MG63 (cell line): Measurements from ENCODE around the gene FAAP100. TPM values are rescaled to one million over a fixed set of nuclear protein-coding genes. Genes with fewer than 3 reads are reported as not detected.

Experiments
- DNase-seq: peaks from one replicate; pipeline ENCODE4 v3.0.0-alpha.2; 2020
- H3K27me3 ChIP-seq: fragments of 250-450 bp; sonication (Bioruptor Pico); 2 replicates; pipeline ENCODE4 v1.5.1; 2020; ENCODE audit warnings: mild to moderate bottlenecking, moderate library complexity
- H3K36me3 ChIP-seq: fragments of 250-450 bp; sonication (Bioruptor Pico); 2 replicates; pipeline ENCODE4 v1.5.1; 2020; ENCODE audit warnings: mild to moderate bottlenecking, moderate library complexity
- H3K4me3 ChIP-seq: fragments of 250-450 bp; sonication (Bioruptor Pico); 2 replicates; pipeline ENCODE4 v1.5.1; 2020; ENCODE audit warnings: mild to moderate bottlenecking, moderate library complexity
- H3K9me3 ChIP-seq: fragments of 250-450 bp; sonication (Bioruptor Pico); 2 replicates; pipeline ENCODE4 v1.5.1; 2020; ENCODE audit warnings: mild to moderate bottlenecking, moderate library complexity
- total RNA-seq: library from RNA; depleted of rRNA; stranded (reverse); fragments of >200 nt; shearing (Covaris generic); gene quantifications from 2 replicates; pipeline ENCODE4 v1.2.3, GENCODE V29; 2014; ENCODE audit warnings: low replicate concordance

FAAP100 gene
- total RNA-seq, 1 experiment from 2014 or later, result 41.7 TPM

DNA sequence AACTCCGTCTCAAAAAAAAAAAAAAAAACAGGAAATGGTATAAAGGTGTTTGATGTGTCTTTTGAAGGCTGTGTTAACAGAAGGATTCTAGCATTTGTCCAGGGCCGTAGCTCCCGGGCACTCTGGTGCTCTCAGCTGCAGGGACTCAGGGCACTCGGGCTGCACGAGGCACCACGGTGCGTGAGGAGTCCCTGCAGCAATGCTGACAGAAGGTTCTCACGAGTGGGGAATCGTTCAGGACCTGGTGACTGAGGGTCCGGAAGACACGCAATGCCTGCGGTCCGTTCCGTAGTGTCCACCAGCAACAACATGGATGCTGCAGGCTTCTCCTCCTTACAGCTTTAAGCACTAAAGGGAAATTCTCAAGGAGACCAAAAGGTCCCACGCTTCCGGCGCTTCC is 12.6 kb upstream of the FAAP100 start:
- Histone ChIP-seq H3K4me3 (no peak overlapping the region), H3K36me3 (peaks cover 90% of the 10 kb centered on the region), H3K27me3 (no peaks in the 10 kb centered on the region), H3K9me3 (no peaks in the 10 kb centered on the region)
- DNase-seq, result no peak

DNA sequence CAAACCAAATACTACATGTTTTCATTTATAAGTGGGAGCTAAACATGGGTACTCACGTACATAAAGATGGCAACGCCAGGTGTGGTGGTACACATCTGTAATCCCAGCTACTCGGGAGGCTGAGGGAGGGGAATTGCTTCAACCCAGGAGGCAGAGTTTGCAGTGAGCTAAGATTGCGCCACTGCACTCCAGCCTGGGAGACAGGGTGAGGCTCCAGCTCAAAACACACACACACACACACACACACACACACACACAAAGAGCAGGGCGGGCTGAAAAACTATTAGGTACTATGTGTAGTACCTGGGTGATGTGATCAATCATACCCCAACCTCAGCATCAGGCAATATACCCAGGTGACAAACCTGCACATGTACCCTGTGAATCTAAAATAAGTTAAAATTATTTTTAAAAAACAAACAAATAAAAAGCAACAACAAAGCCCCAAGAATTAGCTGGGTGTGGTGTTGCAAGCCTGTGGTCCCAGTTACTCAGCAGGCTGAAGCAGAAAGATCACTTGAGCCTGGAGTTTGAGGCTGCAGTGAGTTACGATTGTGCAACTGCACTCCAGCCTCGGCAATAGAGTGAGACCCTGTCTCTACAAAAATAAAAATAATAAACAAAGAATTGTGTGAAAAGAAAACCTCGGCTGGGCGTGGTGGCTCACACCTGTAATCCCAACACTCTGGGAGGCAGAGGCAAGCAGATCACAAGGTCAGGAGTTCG is 11.9 kb upstream of the FAAP100 start:
- Histone ChIP-seq H3K4me3 (no peak overlapping the region), H3K27me3 (no peaks in the 10 kb centered on the region), H3K9me3 (no peaks in the 10 kb centered on the region), H3K36me3 (peaks cover 89% of the 10 kb centered on the region)
- DNase-seq, result no peak

DNA sequence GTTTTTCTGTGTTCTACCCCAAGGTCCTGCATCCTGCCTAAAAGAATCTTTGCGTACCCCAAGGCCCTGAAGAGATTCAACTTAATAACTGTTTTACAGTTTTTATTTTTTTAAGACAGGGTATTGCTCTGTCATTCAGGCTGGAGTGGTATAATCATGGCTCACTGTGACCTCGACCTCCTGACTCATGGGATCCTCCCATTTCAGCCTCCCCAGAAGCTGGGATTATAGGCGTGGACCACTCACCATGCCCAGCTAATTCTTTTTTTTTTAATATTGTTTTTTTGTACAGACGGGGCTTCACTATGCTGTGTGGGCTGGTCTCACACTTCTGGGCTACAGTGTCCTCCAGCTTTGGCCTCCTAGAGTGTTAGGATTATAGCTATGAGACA is 9.3 kb upstream of the FAAP100 start:
- Histone ChIP-seq H3K4me3 (no peak overlapping the region), H3K36me3 (peaks cover 97% of the 10 kb centered on the region), H3K9me3 (no peaks in the 10 kb centered on the region), H3K27me3 (no peaks in the 10 kb centered on the region)
- DNase-seq, result peak; percentile 73

DNA sequence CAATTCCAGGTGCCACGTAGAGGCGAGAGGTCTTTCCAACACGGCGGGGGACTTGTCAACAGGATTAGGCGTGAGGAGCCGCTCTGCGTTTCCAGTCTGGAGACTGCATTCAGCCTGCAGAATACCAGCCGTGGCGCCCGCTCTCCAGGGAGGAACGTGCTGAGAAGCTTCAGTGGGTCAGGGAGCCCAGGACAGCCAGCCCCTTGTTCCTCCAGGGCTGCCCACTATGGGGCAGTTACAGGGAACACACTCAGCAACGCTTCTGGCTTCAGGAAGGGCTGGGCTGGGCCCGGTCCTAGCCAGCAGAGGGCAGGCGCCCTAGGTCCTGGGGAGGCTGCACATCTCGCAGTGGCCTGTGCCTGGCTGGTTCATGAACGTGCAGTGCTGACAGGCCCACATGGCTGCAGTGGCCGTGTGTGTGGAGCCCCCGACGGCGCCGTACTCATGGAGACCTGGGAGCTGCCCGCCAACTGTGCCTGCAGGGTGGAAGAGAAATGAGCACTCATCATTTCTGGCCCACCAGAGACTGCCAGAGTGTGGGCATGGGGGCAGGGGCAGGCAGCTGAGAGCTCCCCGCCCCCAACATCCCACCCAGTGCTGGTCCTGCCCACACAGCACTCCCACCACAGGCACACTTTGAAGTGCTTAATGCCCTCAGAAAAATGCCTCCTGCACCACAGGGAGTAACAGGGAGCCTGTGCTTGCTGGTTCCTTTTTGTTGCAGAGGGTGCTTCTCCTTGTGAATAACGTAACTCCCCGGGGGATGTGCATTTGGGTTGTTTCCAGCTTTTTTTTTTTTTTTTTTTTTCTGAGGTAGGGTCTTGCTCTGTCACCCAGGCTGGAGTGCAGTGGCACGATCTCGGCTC is 7.0 kb upstream of the FAAP100 start:
- Histone ChIP-seq H3K9me3 (no peaks in the 10 kb centered on the region), H3K27me3 (no peaks in the 10 kb centered on the region), H3K4me3 (no peak overlapping the region), H3K36me3 (peaks cover 87% of the 10 kb centered on the region)
- peak; percentile 38 for DNase-seq

DNA sequence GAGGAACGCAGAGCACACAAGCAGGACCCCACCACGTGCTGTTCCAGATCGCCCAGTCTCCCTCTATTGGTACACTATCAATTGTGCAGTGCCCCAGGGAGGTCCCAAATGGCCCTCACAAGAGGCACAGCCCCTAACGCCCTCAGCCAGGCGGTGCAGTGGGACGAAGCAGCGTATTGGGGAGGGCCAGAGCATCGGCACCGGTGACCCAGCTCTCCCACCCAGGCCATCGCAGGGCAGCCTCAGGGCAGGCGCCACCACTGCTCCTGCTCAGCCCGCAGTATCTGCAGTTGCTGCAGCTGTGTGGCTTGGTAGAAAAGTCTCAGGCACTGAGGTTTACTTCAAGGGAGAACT is 5.9 kb upstream of the FAAP100 start:
- Histone ChIP-seq H3K36me3 (peaks cover 76% of the 10 kb centered on the region), H3K27me3 (no peaks in the 10 kb centered on the region), H3K9me3 (no peaks in the 10 kb centered on the region), H3K4me3 (no peak overlapping the region)
- no peak for DNase-seq

DNA sequence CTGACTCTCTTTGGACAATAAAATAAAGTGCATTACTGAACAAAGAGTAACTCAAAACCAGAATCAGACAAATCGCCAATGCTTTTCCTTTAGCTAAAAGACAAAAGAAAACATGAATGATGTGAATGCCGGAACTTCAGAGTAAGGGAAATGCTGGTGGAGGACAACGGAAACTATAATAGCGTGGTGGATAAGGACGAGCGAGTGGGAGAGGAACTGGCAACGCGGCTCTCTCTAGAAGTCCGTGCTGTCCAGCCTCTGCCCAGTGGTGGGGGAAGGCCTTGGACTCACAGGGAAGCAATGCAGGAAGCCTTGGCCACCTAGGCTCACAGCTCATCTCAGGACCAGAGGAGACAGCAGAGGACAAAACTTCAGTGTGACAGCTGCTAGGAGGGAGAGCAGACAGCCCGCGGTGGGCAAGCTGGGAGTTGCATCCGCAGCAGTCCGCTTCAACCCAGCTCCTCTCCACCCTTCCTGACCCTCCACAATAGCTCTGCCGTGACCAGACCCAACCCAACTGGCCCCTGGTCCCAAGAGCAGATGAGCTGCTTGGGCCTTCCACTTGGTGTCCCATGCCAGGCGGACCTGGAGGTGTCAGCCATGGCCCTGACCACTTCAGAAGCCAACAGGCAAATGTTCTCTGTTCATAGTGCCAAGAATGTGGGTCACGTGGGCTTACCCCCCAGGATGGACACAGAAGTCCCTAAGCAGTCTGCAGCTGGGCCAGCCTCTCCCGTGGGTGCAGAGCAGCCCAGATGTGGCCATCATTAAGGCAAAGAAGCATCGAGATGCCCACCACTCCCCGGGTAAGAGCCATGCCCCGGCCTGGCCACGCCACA is 5.3 kb upstream of the FAAP100 start:
- no peaks in the 10 kb centered on the region for H3K9me3 ChIP-seq
- peaks cover 70% of the 10 kb centered on the region for H3K36me3 ChIP-seq
- no peaks in the 10 kb centered on the region for H3K27me3 ChIP-seq
- H3K4me3 ChIP-seq, result no peak overlapping the region
- DNase-seq, result no peak

DNA sequence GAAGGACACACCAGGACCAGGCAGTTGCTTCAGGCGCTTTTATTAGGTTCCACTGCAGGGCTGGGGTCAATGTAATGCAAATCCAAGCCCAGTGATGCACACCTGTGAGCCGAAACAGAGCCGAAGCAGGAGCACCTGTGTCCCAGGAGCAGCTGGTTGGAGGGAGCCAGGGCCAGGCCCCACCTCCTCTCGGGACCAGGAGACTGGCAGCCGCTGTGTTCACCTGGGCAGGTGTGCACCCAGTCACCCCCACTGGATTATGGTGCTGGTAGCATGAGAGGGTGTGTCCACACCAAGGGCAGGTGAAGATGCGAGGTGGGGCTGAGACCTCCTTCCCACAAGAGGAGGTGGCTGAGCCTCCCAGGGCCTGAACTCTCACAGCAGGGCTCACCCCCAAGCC is 4.7 kb upstream of the FAAP100 start:
- Histone ChIP-seq H3K27me3 (no peaks in the 10 kb centered on the region), H3K36me3 (peaks cover 64% of the 10 kb centered on the region), H3K4me3 (no peak overlapping the region), H3K9me3 (no peaks in the 10 kb centered on the region)
- DNase-seq, result no peak

DNA sequence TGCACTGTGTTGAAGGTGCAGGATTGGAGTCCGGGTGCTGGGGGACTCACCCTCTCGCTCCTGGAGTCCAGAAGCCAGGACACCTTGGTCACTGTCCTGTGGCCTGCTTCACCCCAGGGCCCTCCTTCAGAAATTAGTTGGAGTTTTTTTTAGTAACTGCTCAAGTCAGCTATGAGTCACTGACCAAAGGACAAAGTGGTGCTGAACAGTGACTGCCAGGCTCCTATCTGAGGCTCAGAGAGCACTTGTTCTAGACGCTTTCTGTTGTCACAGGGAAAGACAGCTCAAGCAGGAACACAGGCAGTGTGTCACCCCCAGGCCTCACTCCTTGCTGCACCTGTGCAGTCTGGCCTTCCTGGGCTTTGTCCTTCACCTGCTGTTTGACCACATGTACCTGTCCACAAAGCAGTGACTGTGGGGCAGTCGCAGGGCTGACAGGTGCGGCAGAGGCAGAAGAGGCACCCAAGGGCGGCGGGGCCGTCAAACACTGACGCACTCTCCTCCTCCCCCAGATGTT is 4.1 kb upstream of the FAAP100 start:
- no peak overlapping the region for H3K4me3 ChIP-seq
- H3K27me3 ChIP-seq, result no peaks in the 10 kb centered on the region
- DNase-seq, result no peak
- H3K36me3 ChIP-seq, result peaks cover 64% of the 10 kb centered on the region
- no peaks in the 10 kb centered on the region for H3K9me3 ChIP-seq

DNA sequence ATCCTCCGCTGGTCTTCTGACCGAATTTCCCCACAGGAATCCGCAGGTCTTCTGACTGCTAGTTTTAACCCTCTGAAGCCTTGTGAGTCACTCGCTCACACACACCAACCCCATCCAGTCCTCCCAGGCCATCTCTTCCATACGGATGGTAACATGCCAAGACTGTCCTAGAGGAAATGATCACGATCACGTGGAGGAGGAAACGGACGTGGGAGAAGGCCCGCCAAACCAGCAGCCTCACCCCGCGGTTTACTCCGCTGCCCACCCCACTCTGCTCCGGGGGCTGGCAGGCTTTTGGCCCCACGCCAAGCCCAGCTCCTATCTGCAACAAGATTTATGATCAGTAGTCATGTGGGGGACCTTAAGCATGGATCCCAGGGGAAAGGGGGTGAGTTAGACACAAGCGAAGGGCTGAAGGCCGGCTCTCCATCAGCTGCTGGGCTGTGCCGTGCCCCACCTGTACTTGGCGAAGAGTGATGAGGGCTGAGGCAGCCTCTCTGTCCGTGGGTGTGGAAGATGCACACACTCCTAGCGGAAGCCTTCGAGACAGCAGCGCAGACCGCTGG is 1.5 kb upstream of the FAAP100 start:
- peak; percentile 86 for DNase-seq
- Histone ChIP-seq H3K27me3 (no peaks in the 10 kb centered on the region), H3K36me3 (peaks cover 63% of the 10 kb centered on the region), H3K9me3 (no peaks in the 10 kb centered on the region), H3K4me3 (peak overlapping the region; percentile 96)

DNA sequence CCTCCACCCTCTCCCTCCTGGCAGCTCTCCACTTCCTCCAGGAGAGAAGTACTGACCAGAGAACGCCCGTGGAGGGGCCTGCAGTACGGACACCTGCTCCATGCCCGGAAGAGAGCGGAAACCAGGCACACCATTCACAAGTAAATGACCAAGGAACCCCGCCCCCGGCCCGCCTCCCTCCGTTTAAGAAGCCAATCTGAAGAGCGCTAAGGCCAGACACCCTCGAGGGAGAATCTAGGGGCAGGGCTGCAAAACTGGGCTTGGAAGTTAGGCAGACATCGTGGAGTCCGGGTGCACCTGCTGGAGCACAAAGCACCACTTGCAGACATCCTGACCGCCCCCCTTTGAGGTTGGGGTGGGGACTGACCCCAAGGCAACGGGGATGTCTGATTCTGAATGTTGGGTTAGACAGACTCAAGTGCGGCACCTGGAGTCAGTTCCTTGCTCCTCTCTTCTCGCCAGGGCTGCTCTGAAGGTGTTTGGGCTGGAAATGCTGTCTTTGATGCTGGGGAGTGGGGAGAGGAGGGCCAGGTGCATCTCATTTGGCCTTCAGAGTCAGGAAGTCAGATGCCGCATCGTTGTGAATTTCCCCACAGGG is 964 bp upstream of the FAAP100 start:
- Histone ChIP-seq H3K9me3 (no peaks in the 10 kb centered on the region), H3K27me3 (no peaks in the 10 kb centered on the region), H3K36me3 (peaks cover 63% of the 10 kb centered on the region)

DNA sequence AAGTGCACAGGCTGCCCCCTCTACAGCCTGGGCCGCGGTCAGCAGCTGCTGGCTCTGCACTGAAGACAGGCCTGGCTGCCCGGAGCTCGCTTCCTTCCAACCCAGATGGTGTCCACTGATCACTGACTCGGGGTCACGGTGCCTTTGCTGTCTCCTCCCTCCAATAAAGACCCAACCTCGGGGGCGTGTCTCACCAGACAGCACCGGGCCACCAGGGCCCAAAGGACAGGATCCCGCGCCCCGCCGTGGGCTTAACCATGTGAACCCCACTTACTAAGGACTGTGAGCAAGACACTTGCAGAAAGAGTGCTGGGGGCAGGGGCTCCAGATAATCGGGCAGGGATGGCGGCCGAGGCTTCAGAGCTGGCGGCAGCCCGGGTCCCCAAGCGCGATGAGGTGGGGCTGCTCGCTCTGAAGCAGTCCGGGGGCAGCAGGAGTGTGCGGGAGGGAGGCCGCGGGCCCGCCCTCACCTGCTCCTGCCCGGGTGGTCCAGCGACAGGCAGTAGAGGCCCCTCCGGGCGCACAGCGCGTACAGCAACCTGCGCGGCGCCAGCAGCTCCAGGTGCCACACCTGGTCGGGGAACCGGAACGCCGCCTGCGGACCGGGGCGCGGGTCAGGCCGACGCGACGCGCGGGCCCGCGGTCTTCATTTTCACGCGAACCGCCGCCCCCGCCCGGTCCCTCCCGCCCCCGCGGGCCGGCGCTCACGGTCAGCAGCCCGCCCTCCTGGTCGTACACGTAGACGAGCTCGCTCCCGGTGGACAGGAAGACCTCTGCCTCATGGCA is 502 bp downstream of the FAAP100 start:
- H3K36me3 ChIP-seq, result peaks cover 62% of the 10 kb centered on the region
- peak; percentile 45 for DNase-seq
- no peaks in the 10 kb centered on the region for H3K9me3 ChIP-seq
- H3K27me3 ChIP-seq, result no peaks in the 10 kb centered on the region
- peak overlapping the region; percentile 96 for H3K4me3 ChIP-seq

More for the DNA sequence above, 964 bp upstream of the FAAP100 start:
- DNase-seq, result peak; percentile 80
- H3K4me3 ChIP-seq, result peak overlapping the region; percentile 96

DNA sequence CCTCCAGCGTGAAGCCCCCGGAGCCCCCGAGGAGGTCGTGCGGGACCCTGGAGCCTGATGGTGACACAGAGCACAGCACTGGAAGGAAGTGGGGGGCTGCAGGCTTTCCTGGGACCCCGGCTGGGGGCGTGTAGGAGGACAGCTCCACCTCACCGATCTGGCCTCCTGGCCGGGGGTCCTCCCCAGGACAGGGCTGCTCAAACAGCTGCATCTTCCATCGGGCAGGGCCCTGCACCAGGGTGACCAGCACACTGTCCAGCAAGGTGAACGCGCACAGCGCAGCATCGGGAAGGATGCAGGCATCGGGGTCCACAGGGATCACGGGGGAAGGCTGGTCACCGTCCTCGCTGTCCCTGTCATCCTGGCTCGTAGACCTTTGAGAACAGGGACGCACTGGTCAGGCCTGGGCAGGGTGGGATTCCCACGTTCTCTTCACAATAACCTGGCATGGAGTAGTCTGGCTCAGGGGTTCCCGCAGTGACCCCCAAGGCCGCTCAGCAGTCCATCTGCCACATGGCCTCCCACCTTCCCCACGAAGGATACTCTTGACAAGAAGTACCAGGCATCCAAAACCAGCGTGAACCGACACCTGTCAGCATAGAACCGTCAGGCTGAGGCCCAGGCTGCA is 1.2 kb downstream of the FAAP100 start:
- H3K27me3 ChIP-seq, result no peaks in the 10 kb centered on the region
- no peaks in the 10 kb centered on the region for H3K9me3 ChIP-seq
- no peak for DNase-seq
- peak overlapping the region; percentile 96 for H3K4me3 ChIP-seq
- H3K36me3 ChIP-seq, result peaks cover 63% of the 10 kb centered on the region

DNA sequence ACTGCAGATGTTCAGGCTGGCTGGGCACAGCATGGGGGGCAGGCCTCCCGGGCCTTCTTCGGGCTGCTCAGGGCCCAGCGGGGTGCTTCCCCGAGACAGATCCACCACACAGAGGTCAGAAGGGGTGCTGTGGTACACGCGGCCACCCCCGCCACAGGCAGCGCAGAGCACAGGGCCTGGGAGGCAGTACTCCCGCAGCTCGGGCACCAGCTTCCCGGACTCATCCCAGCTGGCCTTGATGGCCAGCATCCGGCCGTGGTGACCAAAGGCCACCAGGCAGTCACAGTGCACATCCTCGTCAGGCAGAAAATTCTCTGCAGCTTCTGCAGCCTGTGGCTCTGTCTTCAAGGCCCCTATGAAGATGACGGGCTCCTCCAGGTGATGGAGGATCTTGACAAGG is 1.9 kb downstream of the FAAP100 start:
- no peaks in the 10 kb centered on the region for H3K27me3 ChIP-seq
- no peak for DNase-seq
- no peak overlapping the region for H3K4me3 ChIP-seq
- H3K9me3 ChIP-seq, result no peaks in the 10 kb centered on the region
- peaks cover 63% of the 10 kb centered on the region for H3K36me3 ChIP-seq

DNA sequence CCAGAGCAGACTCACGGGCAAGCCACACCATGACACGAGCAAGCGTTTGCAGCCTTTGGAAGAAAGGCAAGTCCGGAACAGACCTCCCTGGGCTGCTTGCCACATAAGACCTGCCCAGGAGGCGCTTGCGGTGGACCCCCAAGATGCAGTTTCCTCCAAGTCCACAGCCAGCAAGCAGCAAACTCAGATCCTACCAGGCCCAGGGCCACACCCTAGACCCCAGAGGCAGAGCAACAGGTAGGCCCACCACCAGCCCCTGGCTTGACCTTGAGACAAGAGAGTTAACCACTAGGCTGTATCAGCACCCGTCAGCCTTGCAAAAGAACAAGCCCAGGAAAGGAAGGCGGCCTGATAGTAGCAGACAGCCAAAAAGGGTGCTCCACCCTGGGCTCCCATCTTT is 2.3 kb downstream of the FAAP100 start:
- Histone ChIP-seq H3K27me3 (no peaks in the 10 kb centered on the region), H3K36me3 (peaks cover 65% of the 10 kb centered on the region), H3K9me3 (no peaks in the 10 kb centered on the region), H3K4me3 (no peak overlapping the region)
- DNase-seq, result no peak

DNA sequence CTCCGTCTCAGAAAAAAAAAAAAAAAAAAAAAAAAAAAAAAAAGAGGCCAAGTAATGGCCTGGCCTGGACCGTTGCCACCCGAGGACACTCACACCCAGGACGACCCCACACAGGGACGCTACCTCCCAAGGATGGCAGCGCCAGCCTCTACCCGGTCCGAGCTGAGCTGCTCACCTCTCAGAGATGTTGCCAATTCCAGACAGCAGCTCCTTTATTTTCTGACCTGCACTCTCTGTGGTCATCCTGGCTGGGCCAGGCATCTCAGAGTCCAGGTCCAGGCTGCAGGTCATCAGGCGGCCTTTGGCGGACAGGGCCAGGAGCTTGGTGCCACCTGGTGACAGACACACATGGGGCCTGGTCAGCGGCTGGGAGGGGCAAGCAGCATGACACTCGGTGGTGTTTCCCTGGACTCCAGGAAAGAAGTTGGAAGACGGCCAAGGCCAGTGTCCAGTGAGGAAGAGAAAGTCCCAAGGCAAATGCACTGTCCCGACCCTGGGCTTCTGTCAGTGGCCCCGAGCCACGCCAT is 3.1 kb downstream of the FAAP100 start:
- no peak for DNase-seq
- peaks cover 73% of the 10 kb centered on the region for H3K36me3 ChIP-seq

More for the DNA sequence above, 3.1 kb downstream of the FAAP100 start:
- Histone ChIP-seq H3K27me3 (no peaks in the 10 kb centered on the region), H3K9me3 (no peaks in the 10 kb centered on the region), H3K4me3 (no peak overlapping the region)
